Calu3 (cell line): Measurements from ENCODE around the gene TMEM43. TPM values are rescaled to one million over a fixed set of nuclear protein-coding genes. Genes with fewer than 3 reads are reported as not detected.
A peak's percentile ranks its signal among the peaks of the same experiment; 100 is the strongest.

ENCODE experiments used
- BruUV-seq: library from RNA; stranded (reverse); fragments of 400-500 nt; replicated peaks from 2 replicates; lab custom pipeline; 2021; lab: Mats Ljungman, UMichigan
- CTCF ChIA-PET: fragments of 300-600 bp; sonication (Branson Sonifier 250); formaldehyde crosslinking; loops from one replicate; lab custom pipeline; 2022; ENCODE audit warnings: antibody characterized with exemption; lab: Charles Lee
- DNase-seq: peaks from one replicate; pipeline ENCODE4 v3.0.0; 2022
- H3K27ac Mint-ChIP-seq: one replicate; pipeline ENCODE4 v1.8.0; 2022; ENCODE audit warnings: mixed read lengths; ENCODE audit not compliant: unreplicated experiment
- H3K27me3 Mint-ChIP-seq: one replicate; pipeline ENCODE4 v1.8.0; 2022; ENCODE audit warnings: mixed read lengths; ENCODE audit not compliant: unreplicated experiment
- H3K36me3 Mint-ChIP-seq: one replicate; pipeline ENCODE4 v1.8.0; 2022; ENCODE audit warnings: mild to moderate bottlenecking, moderate library complexity, mixed read lengths; ENCODE audit not compliant: insufficient read depth, unreplicated experiment
- H3K4me1 Mint-ChIP-seq: one replicate; pipeline ENCODE4 v1.8.0; 2022; ENCODE audit warnings: mild to moderate bottlenecking, low read depth, mixed read lengths; ENCODE audit not compliant: unreplicated experiment
- H3K4me3 Mint-ChIP-seq: one replicate; pipeline ENCODE4 v1.8.0; 2022; ENCODE audit warnings: mild to moderate bottlenecking, low read depth, moderate library complexity, mixed read lengths; ENCODE audit not compliant: unreplicated experiment
- H3K9me3 Mint-ChIP-seq: one replicate; pipeline ENCODE4 v1.8.0; 2022; ENCODE audit warnings: low read depth, mixed read lengths; ENCODE audit not compliant: unreplicated experiment
- CTCF ChIP-seq: fragments of 200-600 bp; IDR thresholded peaks from one replicate; pipeline ENCODE4 v1.8.0; 2022; ENCODE audit warnings: antibody characterized with exemption; ENCODE audit not compliant: unreplicated experiment
- intact Hi-C: fragments of 100-400 bp; cut with micrococcal nuclease; formaldehyde crosslinking; loops from one replicate; pipeline ENCODE4 v1.10.0; 2022; ENCODE audit not compliant: unreplicated experiment
- total RNA-seq: library from RNA; stranded (reverse); gene quantifications from 2 replicates; pipeline ENCODE4 v1.2.3, GENCODE V29; 2022

The TMEM43 gene
- total RNA-seq, 1 experiment from 2014 or later: 56.2 TPM

- Mint-ChIP-seq H3K4me1 (no peaks in the 10 kb centered on the region), H3K27me3 (no peaks in the 10 kb centered on the region), H3K9me3 (no peaks in the 10 kb centered on the region), H3K4me3 (no peak overlapping the region), H3K36me3 (peaks cover 40% of the 10 kb centered on the region), H3K27ac (no peak overlapping the region)
- no peak for TF ChIP-seq CTCF
- peak; percentile 25 for DNase-seq
- no TSS peak for BruUV-seq
- CTCF ChIA-PET: interaction anchor here (0.6 to 1.0 kb wide), 2 partner anchors 26 to 256 kb away, joined by 3 to 5 read pairs; partner anchors contain the start of genes LSM3 and XPC
- intact Hi-C loops: no loop called here
These were observed 27.5 kb downstream of the TMEM43 start for GRCh38 chr3:14152233-14152962.

- no TSS peak for BruUV-seq
- H3K9me3 Mint-ChIP-seq: no peaks in the 10 kb centered on the region
- CTCF ChIA-PET: interaction anchor here (0.6 to 1.0 kb wide), 2 partner anchors 26 to 256 kb away, joined by 3 to 5 read pairs; partner anchors contain the start of genes LSM3 and XPC
- no peak overlapping the region for H3K27ac Mint-ChIP-seq
- no peaks in the 10 kb centered on the region for H3K4me1 Mint-ChIP-seq
- TF ChIP-seq CTCF: no peak
- H3K27me3 Mint-ChIP-seq: no peaks in the 10 kb centered on the region
- no peak for DNase-seq
- H3K36me3 Mint-ChIP-seq: peaks cover 39% of the 10 kb centered on the region
- no peak overlapping the region for H3K4me3 Mint-ChIP-seq
- intact Hi-C loops: no loop called here
These were observed 28.1 kb downstream of the TMEM43 start for GRCh38 chr3:14152963-14153355.

- H3K36me3 Mint-ChIP-seq: peaks cover 42% of the 10 kb centered on the region
- H3K4me1 Mint-ChIP-seq: no peaks in the 10 kb centered on the region
- TF ChIP-seq CTCF: no peak
- no peak overlapping the region for H3K4me3 Mint-ChIP-seq
- no peaks in the 10 kb centered on the region for H3K9me3 Mint-ChIP-seq
- CTCF ChIA-PET: no interaction called here
- H3K27ac Mint-ChIP-seq: no peak overlapping the region
- DNase-seq: no peak
- intact Hi-C loops: no loop called here
- H3K27me3 Mint-ChIP-seq: no peaks in the 10 kb centered on the region
- no TSS peak for BruUV-seq
These were observed 28.8 kb downstream of the TMEM43 start for GRCh38 chr3:14153663-14154062.

GRCh38 chr3:14154276-14154675 is 29.4 kb downstream of the TMEM43 start:
- no peaks in the 10 kb centered on the region for H3K4me1 Mint-ChIP-seq
- H3K9me3 Mint-ChIP-seq: no peaks in the 10 kb centered on the region
- intact Hi-C loops: no loop called here
- no peak for TF ChIP-seq CTCF
- CTCF ChIA-PET: no interaction called here
- DNase-seq: no peak
- BruUV-seq: no TSS peak
- H3K27me3 Mint-ChIP-seq: no peaks in the 10 kb centered on the region
- H3K27ac Mint-ChIP-seq: no peak overlapping the region
- H3K4me3 Mint-ChIP-seq: no peak overlapping the region
- peaks cover 38% of the 10 kb centered on the region for H3K36me3 Mint-ChIP-seq
